Activated CD4-positive, CD25-positive, alpha-beta regulatory T cell treated with anti-CD3 and anti-CD28 coated beads, Interleukin-2, amount 50 U/mL, for 24 hours (primary cell): ENCODE measurements around the gene TIPRL.
A peak's percentile ranks its signal among the peaks of the same experiment; 100 is the strongest.
"Not testable (repeated sequence)": the region's sequence is repeated elsewhere in the genome, so short reads cannot be mapped to it uniquely, and the experiment has no call there.

ENCODE experiments used
- ATAC-seq, 2 donors: fragments of 150-1000 bp; cut with Tn5 transposase; one replicate each; pipeline ENCODE4 v1.10.0; 2021; ENCODE audit warnings: mild to moderate bottlenecking in 1 of 2, moderate library complexity in 1 of 2

The TIPRL gene

DNA sequence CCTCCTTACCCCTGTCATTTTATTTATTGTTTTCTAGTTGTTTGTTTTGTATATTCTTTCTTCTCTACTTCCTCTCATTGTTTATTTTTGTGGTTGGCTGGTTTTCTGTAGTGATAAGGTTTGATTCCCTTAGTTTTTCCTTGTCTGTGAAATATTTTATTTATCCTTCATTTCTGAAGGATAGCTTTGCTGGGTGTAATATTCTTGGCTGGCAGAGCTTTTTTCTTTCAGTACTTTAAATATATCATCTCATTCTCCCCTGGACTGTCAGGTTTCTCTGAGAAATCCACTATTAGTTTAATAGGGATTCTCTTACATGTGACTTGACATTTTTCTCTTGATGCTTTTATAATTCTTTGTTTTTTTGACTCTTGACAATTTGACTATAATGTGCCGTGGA is 18.8 kb upstream of the TIPRL start:
- no peak for ATAC-seq

DNA sequence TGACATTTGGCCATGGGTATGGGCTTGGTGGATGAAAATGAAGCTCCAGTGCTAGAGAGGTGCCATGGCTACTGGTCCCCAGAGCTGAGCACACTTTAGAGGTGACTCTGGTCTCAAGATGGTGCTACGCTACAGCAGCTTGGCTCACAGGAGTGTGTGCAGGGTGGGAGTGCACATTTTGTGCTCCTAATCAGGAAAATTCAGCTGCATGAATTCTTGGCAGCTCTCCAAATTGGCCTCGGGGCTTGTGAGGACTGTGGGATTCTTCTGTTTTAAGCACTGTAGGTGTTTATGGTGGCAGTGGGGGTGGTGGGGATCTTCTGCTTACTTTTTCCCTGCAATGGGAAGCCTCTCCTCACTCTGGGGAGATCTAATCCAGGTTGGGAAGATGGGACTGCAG is 17.3 kb upstream of the TIPRL start:
- ATAC-seq: no peak

DNA sequence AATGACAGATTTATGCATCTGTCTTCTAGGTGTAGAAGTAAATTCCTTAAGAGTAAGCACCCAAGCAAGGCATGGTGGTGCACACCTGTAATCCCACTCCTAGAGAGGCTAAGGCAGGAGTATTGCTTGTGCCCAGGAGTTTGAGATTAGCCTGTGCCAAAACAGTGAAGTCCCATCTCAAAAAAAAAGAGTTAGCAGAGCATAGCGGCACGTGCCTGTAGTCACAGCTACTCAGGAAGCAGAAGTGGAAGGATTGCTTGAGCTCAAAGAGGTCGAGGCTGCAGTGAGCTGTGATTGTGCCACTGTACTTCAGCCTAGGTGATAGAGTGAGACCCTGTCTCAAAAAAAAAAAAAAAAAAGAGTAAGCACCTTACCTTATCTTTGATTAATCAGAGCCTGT is 15.1 kb upstream of the TIPRL start:
- ATAC-seq: no peak

DNA sequence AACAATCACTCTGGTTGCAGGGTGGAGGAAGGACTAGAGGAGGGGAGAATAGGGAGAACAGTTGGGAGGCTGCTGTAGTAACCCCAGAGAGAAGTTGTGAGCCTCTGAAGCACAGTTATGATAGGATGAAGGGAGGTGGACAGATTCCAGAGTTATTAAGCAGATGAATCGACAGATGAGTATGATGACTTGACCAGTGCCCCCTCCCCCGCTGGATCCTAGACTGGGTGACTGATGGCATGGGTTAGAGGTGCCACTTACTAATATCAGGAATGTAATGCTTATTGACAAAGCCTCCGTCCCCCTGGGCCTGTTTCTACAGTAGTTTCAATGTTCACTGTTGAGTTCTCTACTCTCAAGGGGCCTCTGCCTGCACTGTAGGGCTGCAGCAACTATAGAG is 14.0 kb upstream of the TIPRL start:
- no peak for ATAC-seq

DNA sequence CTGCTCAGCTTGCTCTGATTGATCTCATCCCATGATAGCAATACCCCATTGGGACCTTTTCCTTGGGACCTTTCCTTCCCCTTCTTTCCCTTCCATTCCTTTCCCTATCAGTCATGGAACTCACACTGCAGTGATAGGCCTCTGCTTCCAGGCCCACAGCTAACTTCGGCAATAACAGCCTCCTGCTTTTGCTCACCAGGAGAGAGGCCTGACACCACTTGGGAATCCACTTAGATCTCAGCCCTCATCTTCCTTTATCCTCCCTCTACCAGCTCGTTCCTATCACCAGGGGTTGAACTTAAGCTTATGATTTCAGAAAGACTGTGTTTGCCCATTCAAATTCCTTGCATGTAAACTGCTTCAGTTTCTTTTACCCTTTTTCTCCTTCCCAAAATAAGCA is 11.0 kb upstream of the TIPRL start:
- no peak for ATAC-seq

DNA sequence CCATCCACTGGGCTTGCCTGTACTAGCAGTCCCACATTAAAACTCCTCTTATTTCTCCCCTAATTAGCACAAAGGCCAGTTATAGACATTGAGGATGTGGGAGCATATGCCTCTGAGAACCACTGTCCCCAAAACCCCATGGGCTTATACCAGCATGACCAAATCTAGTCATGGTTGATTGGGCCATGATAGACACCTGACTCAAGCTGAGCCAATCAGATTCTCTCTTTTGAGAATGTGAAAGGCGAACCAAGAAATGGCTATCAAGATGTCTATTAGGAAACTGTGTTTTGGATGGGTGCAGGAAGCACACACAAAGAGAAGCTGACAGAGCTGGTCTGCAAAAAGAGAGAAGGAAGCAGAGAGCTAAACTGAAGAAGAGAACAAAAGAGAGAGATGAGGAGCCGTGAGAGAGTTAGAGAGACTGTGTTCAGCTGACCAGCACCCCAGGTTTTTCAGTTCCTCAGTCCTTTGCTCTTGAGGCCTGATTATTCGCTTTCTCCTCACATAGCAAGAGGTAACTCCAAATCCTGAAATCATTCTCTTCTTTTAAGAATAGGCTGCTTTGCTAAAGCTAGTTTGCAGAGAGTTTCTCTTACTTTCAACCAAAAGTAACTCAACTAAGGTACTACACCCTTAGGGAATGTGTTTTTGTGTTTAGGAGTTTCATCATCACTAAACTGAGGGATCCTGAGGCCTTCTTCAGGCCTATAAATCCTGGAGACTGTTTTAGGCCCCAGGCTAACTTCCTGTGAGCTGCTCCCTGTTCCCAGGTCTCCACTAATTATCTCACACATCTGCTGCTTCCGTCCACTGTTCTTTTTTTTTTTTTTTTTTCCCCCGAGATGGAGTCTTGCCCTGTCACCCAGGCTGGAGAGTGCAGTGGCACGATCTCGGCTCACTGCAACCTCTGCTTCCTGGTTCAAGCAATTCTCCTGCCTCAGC is 7.9 kb upstream of the TIPRL start:
- ATAC-seq: no peak

DNA sequence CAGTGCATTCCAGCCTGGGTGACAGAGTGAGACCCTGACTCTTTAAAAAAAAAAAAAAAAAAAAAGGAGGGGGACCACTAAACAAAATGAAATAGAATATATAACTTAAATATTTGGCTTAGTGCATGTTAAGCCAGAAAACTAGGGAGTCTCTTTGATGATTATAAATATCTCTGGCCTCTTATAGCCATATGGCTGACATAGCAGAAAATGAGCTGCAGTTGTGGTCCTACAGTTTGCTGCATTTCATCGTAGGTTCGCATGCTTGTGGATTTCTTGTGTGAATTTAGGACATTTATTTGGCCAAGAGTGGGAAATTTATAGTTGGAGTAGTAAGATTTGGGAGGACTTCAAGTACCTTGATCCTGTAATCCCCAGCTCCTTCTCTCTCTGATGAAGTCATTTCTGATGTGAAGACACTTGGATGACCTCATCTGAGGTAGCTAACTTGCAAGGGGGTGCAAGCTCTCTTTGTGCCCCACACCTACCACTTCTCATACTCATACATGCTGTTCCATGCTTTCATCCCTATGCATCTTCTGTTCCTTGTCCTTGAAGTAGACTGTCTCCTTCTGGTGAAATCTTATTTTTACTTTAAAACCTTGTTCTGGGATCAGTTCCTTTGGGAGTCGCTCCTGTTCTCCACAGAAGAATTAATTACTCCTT is 6.4 kb upstream of the TIPRL start:
- ATAC-seq: no peak

DNA sequence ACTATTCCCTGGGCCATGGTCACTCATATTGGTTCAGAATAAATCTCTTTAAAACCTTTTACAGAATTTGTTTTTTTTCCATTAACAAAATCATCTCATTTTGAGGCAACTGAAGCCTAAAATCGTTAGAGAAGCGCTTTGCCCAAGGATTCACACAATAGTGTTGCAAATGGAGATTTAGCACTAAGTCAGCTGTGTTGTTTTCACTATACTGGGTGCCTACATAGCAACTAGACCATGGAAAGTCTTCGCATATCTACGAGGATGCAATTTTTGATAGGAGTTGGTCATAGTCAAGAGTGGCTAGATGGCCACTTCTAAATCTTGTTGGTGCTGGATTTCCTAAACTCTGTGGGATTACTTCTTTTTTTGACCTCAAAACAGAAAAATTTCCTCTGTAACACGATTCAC is 530 bp upstream of the TIPRL start:
- ATAC-seq: no peak

DNA sequence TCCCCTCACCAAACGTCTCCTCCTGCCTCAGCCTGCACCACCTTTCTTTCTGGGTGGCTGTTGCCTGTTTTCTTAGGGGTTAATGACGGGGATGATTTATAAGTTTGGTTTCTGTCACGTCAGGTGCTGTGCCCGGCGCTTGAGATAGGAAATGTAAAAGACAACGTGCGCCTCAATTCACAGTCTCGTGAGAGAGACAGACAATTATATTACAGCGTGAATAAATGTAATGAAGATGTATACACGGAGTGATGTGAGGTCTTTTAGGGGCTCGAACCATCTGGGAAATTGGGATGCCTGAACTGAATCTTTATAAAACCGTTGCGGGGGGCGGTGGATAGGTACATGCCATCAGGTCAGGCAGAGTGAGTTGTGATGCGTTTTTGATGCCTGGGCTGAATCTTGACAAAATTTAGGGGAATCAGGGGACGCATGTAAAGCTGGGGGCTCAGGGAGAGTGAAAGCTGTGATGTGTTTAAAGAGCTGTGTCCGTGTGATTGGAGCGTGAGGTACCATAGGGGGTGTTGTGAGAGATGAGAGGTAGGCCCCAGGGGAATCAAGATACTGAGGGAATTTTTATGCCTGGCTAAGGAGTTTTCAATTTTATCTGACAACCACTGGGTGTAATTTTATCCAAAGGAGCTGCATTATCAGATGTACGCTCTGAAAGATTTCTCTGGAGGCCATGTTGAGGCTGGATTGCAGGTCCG is 831 bp downstream of the TIPRL start:
- no peak for ATAC-seq

DNA sequence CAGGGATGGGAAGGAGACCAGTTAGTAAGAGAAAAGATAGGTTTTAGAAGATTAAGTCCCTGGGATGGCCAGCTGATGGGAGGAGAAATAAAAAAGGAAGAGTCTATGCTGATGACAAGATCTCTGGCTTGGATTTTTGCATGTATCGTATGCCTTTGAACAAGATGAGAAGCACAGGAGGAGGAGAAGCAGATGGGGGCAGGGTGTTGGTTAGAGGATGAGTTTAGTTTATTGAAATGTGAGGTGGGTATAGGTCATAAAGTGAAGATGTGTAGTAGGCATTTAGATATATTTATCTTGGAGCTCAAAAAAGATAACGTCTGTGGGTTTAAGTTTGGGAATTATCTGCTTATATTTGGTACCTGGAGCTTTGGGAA is 1.4 kb downstream of the TIPRL start:
- ATAC-seq: no peak

DNA sequence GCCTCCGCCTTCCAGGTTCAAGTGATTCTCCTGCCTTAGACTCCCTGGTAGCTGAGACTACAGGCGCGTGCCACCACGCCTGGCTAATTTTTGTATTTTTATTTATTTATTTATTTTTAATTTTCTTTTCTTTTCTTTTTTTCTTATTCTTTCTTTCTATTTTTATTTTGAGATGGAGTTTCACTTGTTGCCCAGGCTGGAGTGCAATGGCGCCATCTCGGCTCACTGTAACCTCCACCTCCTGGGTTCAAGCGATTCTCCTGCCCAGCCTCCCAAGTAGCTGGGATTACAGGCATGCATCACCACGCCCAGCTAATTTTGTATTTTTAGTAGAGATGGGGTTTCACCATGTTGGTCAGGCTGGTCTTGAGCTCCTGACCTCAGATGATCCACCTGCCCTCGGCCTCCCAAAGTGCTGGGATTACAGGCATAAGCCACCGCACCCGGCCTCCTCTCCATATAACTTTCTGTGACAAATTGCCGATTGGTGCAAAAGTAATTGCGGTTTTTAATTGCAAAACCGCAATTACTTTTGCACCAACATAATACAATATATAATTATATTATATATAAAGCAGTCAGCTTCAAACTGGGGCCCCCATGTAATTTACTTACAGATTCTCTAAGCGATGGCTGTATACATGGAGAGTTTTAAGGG is 2.4 kb downstream of the TIPRL start:
- not testable (repeated sequence) for ATAC-seq

DNA sequence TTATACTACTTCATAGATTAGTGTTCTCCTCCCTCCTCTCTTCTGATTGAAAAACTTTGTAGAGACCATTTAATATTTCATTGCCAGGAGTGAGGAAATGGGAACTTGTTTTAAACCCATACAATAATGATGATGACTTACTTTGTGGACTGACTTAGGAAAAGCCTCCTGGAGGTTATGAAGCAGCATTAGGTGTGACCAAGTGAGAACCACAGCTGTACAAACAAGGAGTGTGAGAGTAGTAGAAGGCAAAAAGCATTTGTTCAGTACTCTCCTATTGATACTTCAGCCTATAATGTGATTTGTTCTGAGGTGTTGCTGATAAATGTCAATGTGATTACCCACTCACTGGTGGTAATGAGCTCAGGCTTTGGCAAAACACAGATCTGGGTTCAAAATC is 8.4 kb downstream of the TIPRL start:
- ATAC-seq: no peak

DNA sequence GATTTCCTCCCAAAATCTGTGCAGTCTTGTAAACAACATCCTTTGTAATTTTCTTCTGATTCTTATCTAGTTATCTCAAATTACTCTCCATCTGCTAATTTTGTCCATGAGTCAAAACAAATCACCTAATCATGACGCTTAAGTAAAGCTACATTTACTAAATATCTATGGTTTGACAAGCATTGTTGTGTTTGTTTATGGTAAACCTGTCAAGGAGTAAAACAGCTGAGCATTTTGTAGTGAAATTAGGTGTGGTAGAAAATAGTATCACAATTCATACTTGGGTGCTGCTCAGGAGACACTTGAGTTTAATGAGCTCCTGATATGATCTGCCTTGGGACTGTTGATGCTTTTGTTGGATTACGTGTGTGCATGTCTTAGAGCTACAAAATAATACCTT is 11.6 kb downstream of the TIPRL start:
- no peak for ATAC-seq

DNA sequence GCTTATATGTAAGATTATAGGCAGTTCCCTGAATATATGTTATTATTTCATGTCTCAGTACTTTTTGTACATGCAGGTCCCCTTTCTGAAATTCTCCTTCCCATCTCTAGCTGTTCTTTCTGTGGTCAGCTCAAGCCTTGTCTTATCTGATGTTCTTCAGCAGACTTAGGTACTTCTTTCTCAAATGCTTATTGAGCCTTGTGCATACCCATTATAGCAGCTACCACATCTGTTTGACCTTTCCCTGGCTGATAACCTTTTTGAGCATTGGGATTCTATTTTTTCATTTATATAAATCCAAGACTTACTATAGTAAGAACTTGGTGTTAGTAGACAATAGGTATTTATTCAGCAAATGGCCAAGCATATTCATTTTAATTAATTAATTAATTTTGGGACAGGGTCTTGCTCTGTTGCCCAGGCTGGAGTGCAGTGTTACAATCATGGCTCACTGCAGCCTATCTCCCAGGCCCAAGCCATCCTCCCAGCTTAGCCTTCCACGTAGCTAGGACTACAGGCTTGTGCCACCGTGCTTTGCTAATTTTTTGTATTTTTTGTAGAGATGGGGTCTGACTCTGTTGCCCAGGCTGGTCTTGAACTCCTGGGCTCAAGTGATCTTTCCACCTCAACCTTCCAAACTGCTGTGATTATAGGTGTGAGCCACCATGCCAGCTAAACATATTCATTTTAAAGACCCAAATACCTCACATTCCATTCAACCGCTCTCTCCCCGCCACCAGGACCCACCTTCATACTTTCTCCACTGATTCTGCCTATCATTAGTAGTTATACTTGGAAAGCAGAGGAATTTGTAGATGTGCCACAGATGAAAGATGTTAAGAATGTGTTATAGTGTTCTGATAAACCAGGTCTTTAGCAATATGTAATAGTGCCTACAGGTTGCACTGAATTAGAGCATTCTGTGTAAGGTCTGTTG is 16.7 kb downstream of the TIPRL start:
- no peak for ATAC-seq

DNA sequence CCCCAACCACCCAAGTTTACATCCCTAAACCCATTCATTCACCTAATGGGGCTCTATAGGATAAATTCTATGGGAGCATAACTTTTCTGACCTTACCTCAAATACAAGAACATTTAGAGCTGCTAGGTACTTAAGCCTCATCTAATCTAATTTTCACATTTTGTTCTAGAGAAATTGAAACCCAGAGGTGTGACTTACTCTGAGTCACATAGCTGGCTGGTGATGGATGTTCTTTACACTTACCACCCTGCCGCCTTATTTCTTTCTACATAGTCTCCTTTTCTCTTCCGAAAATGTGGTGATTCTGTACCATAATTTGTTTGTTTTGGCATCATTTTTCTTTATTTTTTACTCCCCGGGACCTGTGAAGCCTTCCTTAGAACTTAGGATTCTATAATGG is 20.3 kb downstream of the TIPRL start:
- peak in 1 of 2 donors; percentile 51 for ATAC-seq

DNA sequence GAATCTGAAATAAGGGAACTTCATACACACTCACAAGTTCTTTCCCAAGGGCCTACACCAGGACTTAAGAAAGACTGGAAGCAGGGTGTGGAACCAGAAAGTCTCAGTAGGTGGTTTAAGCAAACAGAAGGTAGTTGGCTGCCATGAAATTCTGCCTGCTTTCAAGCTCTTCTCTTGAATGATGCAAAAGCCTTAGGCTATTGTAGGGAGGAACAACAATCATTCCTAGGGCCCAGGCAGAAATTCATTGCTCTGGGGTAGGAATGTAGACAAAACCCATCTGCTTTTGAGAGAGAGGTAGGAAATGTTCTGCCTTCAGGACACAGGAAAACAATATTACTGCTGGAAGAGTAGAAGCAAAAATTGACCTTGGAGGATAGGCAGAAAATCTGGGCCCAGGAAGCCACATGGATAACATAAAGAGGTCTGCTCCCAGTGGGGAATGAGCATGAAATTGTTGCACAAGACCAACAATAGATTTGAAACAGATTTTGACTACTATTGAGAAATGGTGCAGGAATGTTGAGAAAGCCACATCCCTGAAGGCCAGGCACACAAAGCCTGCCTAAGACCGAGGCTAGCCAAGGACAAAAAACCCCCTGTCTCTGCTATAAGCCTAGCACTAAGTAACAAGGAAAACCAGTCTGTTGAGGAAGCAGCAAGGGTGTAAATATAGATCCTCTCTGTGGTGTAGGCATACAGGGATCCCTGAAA is 24.3 kb downstream of the TIPRL start:
- no peak for ATAC-seq

DNA sequence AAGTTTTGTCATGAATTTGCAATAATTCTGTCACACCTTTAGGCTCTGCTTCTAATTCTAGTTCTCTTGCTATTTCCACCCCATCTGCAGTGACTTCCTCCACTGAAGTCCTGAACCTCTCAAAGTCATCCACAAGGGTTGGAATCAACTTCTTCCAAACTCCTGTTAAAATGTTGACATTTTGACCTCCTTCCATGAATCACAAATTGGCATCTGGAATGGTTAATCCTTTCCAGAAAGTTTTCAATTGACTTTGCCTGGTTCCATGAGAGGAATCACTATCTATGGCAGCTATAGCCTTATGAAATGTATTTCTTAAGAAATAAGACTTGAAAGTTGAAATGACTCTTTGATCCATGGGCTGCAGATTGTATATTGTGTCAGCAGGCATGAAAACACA is 27.3 kb downstream of the TIPRL start:
- ATAC-seq: no peak

DNA sequence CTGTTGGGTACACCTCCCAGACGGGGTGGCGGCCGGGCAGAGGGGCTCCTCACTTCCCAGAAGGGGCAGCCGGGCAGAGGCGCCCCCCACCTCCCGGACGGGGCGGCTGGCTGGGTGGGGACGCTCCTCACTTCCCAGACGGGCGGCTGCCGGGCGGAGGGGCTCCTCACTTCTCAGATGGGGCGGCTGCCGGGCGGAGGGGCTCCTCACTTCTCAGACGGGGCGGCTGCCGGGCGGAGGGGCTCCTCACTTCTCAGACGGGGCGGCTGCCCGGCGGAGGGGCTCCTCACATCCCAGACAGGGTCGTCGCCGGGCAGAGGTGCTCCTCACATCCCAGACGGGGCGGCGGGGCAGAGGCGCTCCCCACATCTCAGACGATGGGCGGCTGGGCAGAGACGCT is 28.9 kb downstream of the TIPRL start:
- ATAC-seq: not testable (repeated sequence)

DNA sequence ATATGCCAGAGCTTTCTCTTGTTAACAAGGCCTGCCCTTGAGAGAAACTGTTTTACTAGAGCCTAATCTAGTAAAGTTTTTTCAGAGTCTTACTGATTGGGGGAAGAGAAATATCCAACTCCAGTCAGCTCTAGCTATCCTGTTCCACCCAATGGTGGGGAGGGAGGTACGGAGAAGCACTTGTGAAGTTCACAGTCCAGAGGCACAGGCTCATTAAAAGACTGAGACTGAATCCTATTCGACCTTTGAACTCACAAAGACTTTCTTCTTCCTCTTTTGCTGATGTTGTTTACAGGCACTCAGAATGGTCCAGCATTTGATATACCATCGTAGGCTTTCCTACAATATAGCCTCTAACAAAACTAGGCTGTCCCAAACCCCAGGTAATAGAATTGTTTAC is 31.6 kb downstream of the TIPRL start:
- no peak for ATAC-seq

DNA sequence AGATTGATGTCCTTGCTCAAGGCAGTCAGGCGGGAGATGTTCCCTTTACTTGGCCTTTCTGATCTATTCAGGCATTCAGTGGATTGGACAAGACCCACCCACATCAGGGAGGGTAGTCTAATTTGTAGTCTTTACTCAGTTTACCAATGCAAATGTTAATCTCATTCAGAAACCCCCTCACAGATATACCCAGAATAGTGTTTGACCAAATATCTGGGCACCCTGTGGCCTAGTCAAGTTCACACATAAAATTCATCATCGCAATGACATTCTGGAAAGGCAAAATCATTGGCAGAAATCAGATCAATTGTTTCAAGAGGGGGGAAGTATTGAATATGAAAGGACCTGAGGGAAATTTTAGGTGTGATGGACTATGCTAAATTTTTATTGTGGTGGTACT is 34.6 kb downstream of the TIPRL start:
- ATAC-seq: no peak

DNA sequence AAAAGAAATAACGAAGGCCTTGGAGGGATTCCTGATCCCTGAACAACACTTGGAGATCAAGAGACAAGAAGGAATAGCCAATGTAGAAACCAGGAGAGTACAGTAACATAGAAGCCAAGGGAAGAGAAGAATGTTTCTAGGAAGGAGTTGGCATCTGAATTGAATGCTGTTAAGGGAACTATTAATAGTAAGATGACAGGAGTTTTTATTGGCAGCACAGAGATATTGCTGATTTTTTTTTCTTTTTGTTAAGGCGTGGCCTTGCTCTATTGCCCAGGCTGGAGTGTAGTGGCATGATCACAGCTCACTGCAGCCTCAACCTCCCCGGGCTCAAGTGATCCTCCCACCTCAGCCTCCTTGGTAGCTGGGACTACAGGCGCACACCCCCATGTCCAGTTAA is 37.4 kb downstream of the TIPRL start:
- no peak for ATAC-seq
